Skeletal muscle satellite cell (primary cell): ENCODE data around the gene TNFSF10.
"Not testable (repeated sequence)": the region's sequence is repeated elsewhere in the genome, so short reads cannot be mapped to it uniquely, and the experiment has no call there.

Source experiments
- H3K27me3 ChIP-seq: 2 replicates; pipeline ENCODE4 v1.7.0; 2013; ENCODE audit warnings: low read length; ENCODE audit not compliant: control insufficient read depth, insufficient read depth
- H3K36me3 ChIP-seq: 2 replicates; pipeline ENCODE4 v1.7.0; 2013; ENCODE audit warnings: mild to moderate bottlenecking, control low read depth, low read length; ENCODE audit not compliant: insufficient read depth
- H3K4me1 ChIP-seq: 2 replicates; pipeline ENCODE4 v1.7.0; 2013; ENCODE audit warnings: low read length; ENCODE audit not compliant: control insufficient read depth, insufficient read depth
- H3K4me2 ChIP-seq: 2 replicates; pipeline ENCODE4 v1.7.0; 2013; ENCODE audit warnings: mild to moderate bottlenecking, low read length
- H3K4me3 ChIP-seq: 2 replicates; pipeline ENCODE4 v1.7.0; 2013; ENCODE audit warnings: low read length
- H3K9ac ChIP-seq: 2 replicates; pipeline ENCODE4 v1.7.0; 2013; ENCODE audit warnings: mild to moderate bottlenecking, low read depth, low read length, moderate library complexity
- H3K9me3 ChIP-seq: replicated peaks from 2 replicates; pipeline ENCODE4 v1.7.0; 2013; ENCODE audit warnings: mild to moderate bottlenecking, control low read depth, low read length

TNFSF10 gene

DNA sequence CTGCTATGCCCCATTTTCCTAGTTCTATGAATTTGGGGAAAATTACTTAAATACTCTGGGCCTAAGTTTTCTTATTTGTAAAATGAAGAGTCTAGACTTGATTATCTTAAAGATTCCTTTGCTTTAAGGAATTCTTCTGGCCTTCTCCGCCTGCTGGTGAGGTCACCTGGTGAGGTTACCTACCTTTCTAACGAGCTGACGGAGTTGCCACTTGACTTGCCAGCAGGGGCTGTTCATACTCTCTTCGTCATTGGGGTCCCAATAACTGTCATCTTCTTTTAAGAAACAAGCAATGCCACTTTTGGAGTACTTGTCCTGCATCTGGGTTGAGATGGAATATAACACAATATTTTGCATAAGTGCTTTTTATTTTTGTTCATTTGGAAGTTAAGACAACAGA lies 8.6 kb downstream of the TNFSF10 start:
- peaks cover 6% of the 10 kb centered on the region for H3K4me1 ChIP-seq
- H3K4me2 ChIP-seq: no peak overlapping the region
- H3K36me3 ChIP-seq: no peaks in the 10 kb centered on the region
- H3K27me3 ChIP-seq: peaks cover 14% of the 10 kb centered on the region
- no peak overlapping the region for H3K4me3 ChIP-seq
- no peaks in the 10 kb centered on the region for H3K9me3 ChIP-seq
- H3K9ac ChIP-seq: no peak overlapping the region

DNA sequence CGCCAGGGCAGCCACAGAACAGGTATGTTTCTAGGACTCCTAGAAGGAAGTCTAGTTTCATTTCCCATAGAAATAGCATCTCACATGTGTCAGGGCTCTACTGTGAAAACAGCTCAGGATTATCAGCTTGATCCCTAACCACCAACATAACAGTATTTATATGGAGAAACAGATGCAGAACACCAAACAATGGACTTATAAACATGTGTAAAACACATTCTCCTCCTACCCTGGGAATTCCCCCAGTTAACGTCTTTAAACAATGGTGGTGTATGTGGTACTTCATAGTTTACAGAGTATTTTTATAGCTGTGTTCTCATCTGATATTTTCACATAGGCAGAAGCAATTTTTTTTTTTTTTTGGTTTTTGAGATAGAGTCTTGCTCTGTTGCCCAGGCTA lies 9.7 kb downstream of the TNFSF10 start:
- Histone ChIP-seq H3K4me1 (peaks cover 6% of the 10 kb centered on the region), H3K9ac (no peak overlapping the region), H3K27me3 (peaks cover 14% of the 10 kb centered on the region), H3K36me3 (no peaks in the 10 kb centered on the region), H3K4me2 (no peak overlapping the region), H3K9me3 (no peaks in the 10 kb centered on the region), H3K4me3 (no peak overlapping the region)

DNA sequence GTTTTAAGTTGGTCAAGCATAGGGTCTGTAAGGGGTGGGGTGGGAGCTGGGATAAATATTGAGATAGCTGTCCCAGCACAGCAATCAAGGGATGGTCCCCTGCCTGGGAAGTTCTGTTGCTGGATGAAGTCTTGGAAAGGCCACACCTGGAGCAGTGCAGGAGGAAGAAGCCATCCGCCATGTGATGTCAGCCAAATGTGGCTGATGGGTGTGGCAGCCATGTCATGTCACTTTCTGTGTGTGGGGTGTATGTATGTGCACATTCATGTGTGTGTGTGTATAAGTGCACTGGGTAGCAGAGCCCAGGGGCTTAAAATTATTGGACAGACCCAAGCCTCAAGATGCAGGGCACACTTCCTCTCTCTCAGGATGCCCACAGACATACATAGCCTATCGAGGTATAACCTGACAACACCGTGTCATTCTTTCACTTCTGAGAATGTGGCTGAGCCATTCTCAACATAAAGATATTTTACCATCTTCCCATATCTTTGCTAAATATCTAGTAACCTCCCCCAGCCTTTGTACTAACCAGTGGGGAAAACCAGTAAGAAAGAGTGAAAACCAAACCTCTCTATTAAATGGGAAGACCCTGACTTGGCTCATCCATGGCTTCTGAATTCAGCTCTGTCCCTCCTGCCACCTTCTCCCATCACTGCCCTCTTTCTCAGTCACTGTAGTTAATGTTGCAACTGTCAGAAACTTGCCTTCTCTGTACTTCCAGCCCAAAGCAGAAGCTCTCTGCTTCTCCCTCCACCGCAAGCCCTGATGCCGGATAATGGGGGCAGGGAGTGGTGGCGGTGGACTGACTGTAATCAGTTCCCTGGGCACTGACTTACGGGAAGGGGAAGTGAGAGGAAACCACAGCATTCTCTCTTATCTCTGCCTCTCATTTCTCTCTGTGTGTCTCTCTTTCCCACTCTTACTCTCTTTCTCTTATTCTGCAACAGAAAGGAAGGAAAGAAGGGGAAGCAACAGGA lies 11.2 kb downstream of the TNFSF10 start:
- Histone ChIP-seq H3K4me3 (no peak overlapping the region), H3K4me2 (no peak overlapping the region), H3K36me3 (no peaks in the 10 kb centered on the region), H3K9me3 (no peaks in the 10 kb centered on the region), H3K4me1 (peaks cover 6% of the 10 kb centered on the region), H3K27me3 (peaks cover 14% of the 10 kb centered on the region), H3K9ac (no peak overlapping the region)

DNA sequence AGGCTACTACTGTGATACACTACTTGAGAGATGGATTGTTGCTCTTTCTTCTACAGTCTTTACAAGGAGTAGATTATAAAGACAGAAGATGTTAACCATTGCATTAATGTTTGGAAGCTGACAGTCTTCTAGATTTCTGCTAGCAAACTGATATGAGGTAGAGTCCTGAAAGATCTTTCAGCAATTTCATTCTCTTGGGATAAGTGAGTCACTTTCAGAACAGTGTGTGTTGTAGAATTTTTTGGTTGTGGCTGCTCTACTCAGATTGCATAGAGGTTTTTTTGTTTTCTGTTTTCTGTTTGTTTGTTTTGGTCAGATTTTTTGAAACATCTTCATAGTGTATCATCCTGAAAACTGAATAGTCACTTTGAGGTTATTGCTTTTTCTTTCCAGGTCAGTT lies 17.1 kb downstream of the TNFSF10 start:
- no peaks in the 10 kb centered on the region for H3K4me1 ChIP-seq
- no peaks in the 10 kb centered on the region for H3K36me3 ChIP-seq
- no peak overlapping the region for H3K9ac ChIP-seq
- no peak overlapping the region for H3K4me2 ChIP-seq
- peaks cover 3% of the 10 kb centered on the region for H3K27me3 ChIP-seq
- no peaks in the 10 kb centered on the region for H3K9me3 ChIP-seq
- H3K4me3 ChIP-seq: no peak overlapping the region

DNA sequence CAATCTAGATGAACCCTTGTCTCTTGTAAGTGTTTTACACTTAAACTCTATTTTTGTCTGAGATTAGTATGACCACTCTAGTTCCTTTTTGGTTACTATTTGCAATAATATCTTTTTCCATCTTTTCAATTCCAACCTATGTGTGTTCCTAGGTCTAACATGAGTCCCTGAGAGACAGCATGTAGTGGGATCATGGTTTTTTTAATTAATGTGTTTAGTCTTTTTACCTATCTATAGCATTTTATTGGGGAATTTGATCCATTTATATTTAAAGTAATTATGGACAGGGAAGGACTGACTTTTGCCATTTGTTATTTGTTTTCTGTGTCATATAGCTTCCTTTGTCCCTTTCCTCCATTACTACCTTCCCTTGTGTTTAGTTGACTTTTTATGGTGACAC lies 21.7 kb downstream of the TNFSF10 start:
- no peak overlapping the region for H3K9ac ChIP-seq
- no peaks in the 10 kb centered on the region for H3K4me1 ChIP-seq
- H3K4me3 ChIP-seq: no peak overlapping the region
- no peaks in the 10 kb centered on the region for H3K9me3 ChIP-seq
- H3K27me3 ChIP-seq: peaks cover 6% of the 10 kb centered on the region
- H3K36me3 ChIP-seq: no peaks in the 10 kb centered on the region
- H3K4me2 ChIP-seq: no peak overlapping the region

DNA sequence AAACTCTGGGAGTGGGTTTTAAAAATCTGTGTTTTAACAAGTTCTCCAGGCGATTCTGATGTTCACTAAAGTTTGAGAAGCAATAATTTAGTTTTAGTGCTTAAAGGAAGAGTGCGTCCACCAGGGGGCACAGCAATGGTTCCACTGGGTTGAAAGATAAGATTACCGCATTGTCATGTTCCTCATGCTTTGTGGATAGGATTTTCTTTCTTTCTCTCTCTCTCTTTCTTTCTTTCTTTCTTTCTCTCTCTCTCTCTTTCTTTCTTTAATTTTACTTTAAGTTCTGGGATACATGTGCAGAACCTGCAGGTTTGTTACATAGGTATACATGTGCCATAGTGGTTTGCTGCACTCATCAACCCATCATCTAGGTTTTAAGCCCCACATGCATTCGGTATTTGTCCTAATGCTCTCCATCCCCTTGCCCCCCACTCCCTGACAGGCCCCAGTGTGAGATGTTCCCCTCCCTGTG lies 33.0 kb downstream of the TNFSF10 start:
- not testable (repeated sequence) for H3K4me2 ChIP-seq, H3K9ac ChIP-seq, H3K4me3 ChIP-seq, H3K27me3 ChIP-seq, H3K9me3 ChIP-seq, H3K4me1 ChIP-seq, H3K36me3 ChIP-seq

DNA sequence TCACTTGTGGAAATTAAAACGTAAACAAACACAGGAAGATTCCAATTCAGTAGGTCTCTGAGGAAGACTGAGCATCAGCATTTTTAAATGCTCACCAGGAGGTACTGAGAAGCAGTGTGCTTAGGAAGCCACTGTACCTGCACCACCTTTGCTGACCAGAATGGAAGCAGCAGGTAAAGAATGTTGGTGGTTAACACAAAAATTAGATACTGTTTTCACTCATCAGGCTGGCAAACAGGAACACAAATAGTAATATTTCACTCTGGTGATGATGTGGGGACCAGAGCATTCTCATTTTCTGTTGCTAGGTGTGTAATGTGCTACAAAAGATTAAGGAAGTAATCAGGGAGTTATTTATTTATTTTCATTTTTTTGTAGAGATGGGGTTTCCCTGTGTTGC lies 45.1 kb downstream of the TNFSF10 start:
- Histone ChIP-seq H3K36me3 (no peaks in the 10 kb centered on the region), H3K4me1 (no peaks in the 10 kb centered on the region), H3K9me3 (no peaks in the 10 kb centered on the region), H3K9ac (no peak overlapping the region), H3K4me2 (no peak overlapping the region), H3K27me3 (peaks cover 3% of the 10 kb centered on the region), H3K4me3 (no peak overlapping the region)

DNA sequence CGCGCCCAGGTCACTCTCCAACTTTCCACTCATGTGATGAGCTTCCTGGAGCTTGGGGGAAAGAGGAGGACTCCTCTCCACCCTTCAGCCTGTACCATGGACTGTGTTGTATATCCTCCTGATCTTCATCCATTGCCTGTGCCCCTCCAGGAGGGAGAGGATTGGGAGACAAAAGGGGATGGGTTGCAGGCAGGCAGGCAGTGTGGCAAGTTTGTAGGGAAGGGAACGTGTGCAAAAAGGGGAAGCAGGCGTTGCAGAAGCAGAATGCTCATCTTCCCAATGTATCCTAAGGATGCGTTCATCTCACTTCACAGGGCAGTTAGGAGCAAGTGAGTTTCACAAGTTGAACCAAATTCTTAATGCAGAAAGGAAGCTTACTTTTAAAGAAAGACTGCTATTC lies 46.9 kb downstream of the TNFSF10 start:
- no peaks in the 10 kb centered on the region for H3K36me3 ChIP-seq
- no peak overlapping the region for H3K4me3 ChIP-seq
- peaks cover 3% of the 10 kb centered on the region for H3K27me3 ChIP-seq
- no peak overlapping the region for H3K9ac ChIP-seq
- H3K9me3 ChIP-seq: no peaks in the 10 kb centered on the region
- H3K4me1 ChIP-seq: no peaks in the 10 kb centered on the region
- peak overlapping the region; percentile 85 for H3K4me2 ChIP-seq

DNA sequence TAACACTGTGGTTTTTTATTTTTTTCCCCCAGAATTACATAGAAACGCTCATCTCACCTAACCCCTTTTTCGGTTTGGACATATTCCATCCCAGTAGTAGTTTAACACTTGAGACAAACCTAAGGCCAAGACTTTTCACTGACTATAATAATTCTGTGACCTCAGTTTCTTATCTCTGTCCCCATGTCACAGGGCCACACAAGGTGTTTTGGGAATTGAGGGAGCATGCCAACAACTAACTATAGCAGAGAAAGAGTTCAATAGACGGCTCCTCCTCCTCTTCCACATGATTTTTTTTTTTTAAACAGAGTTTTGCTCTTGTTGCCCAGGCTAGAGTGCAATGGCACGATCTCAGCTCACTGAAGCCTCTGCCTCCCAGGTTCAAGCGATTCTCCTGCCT lies 47.5 kb downstream of the TNFSF10 start:
- Histone ChIP-seq H3K9me3 (no peaks in the 10 kb centered on the region), H3K4me2 (no peak overlapping the region), H3K36me3 (no peaks in the 10 kb centered on the region), H3K27me3 (no peaks in the 10 kb centered on the region), H3K4me1 (no peaks in the 10 kb centered on the region), H3K4me3 (no peak overlapping the region), H3K9ac (no peak overlapping the region)

DNA sequence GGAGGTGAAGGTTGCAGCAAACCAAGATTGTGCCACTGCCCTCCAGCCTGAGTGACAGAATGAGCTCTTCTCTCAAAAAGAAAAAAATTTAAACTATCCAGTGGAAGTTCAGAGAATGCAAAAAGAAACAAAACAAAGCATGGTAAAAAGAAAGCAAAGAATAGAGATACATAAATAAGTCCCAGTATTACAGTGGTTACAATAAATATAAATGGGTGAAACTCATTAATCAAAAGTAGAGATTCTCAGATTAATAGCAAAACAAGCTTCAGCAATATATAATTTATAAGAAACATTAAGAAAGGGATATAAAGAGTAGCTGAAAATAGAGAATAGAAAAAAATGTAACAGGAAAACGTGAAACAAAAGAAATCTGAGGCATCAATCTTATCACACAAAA lies 51.3 kb downstream of the TNFSF10 start:
- Histone ChIP-seq H3K4me1 (peaks cover 6% of the 10 kb centered on the region), H3K27me3 (no peaks in the 10 kb centered on the region), H3K4me2 (no peak overlapping the region), H3K36me3 (no peaks in the 10 kb centered on the region), H3K9me3 (no peaks in the 10 kb centered on the region), H3K4me3 (no peak overlapping the region), H3K9ac (no peak overlapping the region)

DNA sequence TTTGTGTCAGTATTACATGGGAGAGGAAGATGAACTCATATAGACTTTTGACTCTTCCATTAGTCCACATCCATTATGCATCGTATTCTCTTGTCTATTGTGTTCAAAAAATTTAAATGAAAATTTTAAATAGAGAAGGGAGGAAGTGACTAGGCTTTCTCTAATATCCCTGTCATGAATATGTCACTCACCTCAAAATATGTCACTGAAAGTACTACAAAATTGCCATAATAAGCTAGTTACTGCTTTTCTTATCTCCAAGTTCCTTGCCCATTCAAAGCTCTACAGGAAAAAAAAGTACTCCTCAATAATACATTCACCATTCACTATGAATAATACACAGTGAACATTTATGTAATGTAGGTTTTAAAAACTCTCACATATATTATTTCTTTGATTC lies 52.6 kb downstream of the TNFSF10 start:
- Histone ChIP-seq H3K36me3 (no peaks in the 10 kb centered on the region), H3K9me3 (no peaks in the 10 kb centered on the region), H3K9ac (no peak overlapping the region), H3K4me2 (no peak overlapping the region), H3K27me3 (no peaks in the 10 kb centered on the region), H3K4me3 (no peak overlapping the region), H3K4me1 (peaks cover 6% of the 10 kb centered on the region)
